Vagina (tissue), 2 donors: ENCODE results near the gene C10orf143.

Experiments used
- CTCF ChIP-seq, 3 experiments: fragments of 450-650 bp in 2 of 3; fragments of 200-600 bp in 1 of 3; sonication (generic) in 1 of 3; IDR thresholded peaks; one replicate each; pipeline ENCODE4 v1.5.1; 2017 to 2019; ENCODE audit warnings: antibody characterized with exemption in 3 of 3, mild to moderate bottlenecking in 2 of 3, moderate library complexity in 2 of 3
- POLR2A ChIP-seq, 2 donors: fragments of 450-650 bp; IDR thresholded peaks; one replicate each; pipeline ENCODE4 v1.6.1; 2017; ENCODE audit warnings: antibody characterized with exemption in 2 of 2, mild to moderate bottlenecking in 2 of 2, moderate library complexity in 2 of 2
- POLR2AphosphoS5 ChIP-seq, 2 donors: sonication (generic); formaldehyde crosslinking; IDR thresholded peaks; one replicate each; pipeline ENCODE4 v1.9.0; 2017; ENCODE audit warnings: antibody characterized with exemption in 2 of 2, mild to moderate bottlenecking in 2 of 2, low read depth in 1 of 2; ENCODE audit not compliant: insufficient read depth in 1 of 2

- TF ChIP-seq CTCF (IDR thresholded peaks at IDR 0.05): no peak
- TF ChIP-seq POLR2A (IDR thresholded peaks at IDR 0.05): no peak
- TF ChIP-seq POLR2AphosphoS5 (IDR thresholded peaks at IDR 0.05; ENCODE audit: insufficient read depth in 1 of 2, low read depth in 1 of 2): no peak
Observed at GRCh38 chr10:130121486-130122079, 11.0 kb upstream of the C10orf143 start.
